NCI-H446 (cell line): Measurements from ENCODE around the gene ST6GAL2.

Source experiments
- DNase-seq, 2 experiments: peaks; one replicate each; lab custom pipeline; 2025; lab: John Stamatoyannopoulos, UW

Gene ST6GAL2

GRCh38 chr2:106863387-106863786, 22.6 kb downstream of the ST6GAL2 start:
- no peak for DNase-seq

- DNase-seq, result no peak
These were observed 26.5 kb downstream of the ST6GAL2 start for GRCh38 chr2:106859498-106859897.

DNA sequence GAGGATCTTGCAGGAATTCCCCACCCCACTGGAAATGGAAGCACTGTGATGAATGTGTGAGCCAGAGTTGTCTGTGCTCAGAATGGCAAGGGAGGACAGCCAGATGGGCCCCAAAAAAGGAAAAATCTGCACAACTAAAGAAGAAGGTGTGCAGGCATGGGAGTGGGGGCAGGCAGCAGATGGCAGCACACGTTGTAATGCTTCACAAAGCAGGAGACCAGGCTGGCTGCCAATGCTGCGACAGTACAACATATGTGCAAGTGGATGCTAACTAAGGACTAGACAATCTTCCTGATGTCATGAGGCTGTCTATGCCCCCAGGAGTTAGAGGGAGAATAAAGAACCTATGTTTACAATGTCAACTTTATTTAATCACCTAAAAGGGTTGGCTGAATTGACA, 27.2 kb downstream of the ST6GAL2 start:
- DNase-seq, result peak in 1 of 2 experiments; percentile 19

DNA sequence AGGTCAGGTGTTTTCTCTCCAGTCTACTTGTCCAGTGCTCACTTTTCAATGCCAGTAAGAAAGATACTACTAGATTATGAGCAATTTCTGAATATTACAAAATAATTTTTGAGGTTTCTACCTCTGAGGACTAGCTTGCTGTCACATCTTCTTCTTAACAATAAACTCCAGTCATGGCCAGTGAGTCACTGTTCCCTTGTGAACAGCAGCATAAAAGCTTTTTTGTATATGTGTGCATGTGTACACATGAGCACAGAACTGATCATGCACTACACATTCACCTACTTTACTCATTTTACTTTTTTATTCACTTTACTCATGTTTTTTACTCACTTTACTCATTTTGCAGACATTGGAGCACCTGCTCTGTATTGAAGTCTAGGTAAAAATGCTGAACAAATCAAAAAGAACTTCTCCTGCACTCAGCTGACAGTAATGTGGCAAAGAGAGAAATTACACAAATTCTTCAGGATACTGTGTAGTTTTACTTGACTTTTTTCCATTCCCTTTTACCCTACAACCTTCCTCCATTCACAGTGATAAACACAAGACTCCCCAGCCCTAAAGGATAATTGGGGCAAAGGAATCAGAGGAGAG, 28.0 kb downstream of the ST6GAL2 start:
- DNase-seq, result no peak

DNA sequence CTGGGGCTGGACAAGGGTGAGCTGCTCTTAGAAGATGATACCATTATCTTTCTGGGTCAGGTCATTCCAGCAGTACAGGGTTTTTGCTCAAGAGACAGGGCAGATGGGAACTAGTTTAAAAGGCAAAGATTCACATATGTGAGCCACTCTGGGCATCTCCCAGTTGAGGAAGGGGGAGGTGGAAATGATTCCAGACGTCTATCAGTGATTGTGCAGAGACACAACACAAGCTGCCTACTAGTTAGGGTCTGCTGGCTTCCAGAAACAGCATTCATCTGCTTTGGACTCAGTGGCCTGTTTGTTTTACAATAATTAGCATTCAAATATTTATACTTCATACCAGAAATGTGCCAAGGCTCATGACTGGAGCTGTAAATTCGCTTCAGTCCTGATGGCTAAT, 32.3 kb downstream of the ST6GAL2 start:
- peak in 1 of 2 experiments; percentile 29 for DNase-seq

- DNase-seq, result no peak
These were observed 34.0 kb downstream of the ST6GAL2 start for GRCh38 chr2:106851881-106852501.

GRCh38 chr2:106851087-106851874, 34.7 kb downstream of the ST6GAL2 start:
- no peak for DNase-seq

GRCh38 chr2:106849253-106849652, 36.7 kb downstream of the ST6GAL2 start:
- no peak for DNase-seq

- no peak for DNase-seq
These were observed 38.6 kb downstream of the ST6GAL2 start for GRCh38 chr2:106847366-106847765.

DNA sequence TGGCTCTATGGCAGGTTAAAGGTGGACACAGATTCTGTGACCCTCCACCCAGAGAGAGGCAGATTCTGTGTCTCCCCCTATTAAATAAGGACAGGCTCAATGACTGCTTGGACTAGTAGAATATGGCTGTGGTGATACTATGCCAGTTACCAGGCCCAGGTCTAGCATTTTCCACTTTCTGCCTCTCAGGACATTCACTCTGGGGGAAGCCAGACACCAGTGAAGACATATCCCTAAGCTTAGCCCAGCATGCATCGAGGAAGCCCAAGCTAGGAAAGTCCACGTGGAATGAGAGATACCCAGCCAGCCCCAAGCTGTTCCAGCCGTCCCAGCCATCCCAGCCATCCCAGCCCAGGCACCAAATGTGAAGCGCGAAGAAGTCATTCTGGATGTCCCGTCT, 40.3 kb downstream of the ST6GAL2 start:
- DNase-seq, result no peak

GRCh38 chr2:106843910-106844250, 42.1 kb downstream of the ST6GAL2 start:
- peak in 1 of 2 experiments; percentile 25 for DNase-seq

- DNase-seq, result no peak
These were observed 42.7 kb downstream of the ST6GAL2 start for GRCh38 chr2:106843001-106843909.

GRCh38 chr2:106841886-106842645, 43.9 kb downstream of the ST6GAL2 start:
- no peak for DNase-seq

DNA sequence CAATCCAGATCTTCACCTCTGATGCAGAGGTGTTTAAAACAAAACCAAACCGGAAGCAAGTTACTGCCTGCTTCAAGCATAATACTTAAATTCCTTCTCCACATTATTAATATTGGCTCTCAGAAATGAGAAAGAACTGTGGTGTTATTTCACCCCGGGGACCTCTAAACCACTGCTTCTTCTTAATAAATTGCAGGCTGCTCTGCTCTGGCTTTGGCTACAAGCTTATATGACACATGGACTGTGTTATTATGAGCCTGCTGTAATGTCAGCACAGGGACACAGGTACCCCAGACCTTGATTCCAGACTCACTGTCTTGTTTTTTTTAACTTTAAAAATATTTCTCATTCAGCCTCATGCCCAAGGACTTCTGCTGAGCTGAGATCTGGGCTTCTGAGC, 45.1 kb downstream of the ST6GAL2 start:
- no peak for DNase-seq

DNA sequence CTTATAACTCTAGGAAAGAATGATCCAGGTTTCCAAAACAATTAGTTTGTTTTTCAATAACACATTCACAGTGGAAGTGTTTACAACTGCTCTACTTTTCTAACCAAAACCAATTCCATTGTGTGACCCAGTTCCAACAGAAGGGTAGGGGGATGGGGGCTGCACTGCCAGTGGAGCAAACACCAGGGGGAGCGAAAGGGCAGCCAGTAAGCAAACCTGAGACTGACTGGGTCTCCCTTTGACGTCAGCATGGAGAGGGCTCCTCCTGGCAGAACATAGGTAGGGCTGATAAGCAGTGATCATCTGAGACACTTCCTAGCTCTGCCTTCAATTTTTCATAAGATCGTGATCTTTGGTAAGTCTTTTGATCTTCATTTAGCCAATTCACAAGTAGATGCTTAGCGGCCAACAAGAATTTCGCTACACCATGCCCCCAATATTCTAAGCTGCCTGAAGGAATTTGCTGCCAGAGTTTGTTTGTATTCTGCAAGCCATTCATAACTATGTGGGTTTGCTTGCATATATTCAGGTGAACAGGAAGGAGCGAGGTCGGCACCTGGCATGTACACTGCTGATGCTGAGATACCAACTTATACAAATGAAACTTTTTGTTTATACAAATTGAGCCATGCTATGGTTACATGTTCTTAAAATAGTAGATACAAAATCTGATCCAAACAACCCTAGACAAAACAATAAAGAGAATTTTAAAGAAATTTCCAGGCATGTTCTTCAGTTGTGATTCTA, 45.9 kb downstream of the ST6GAL2 start:
- no peak for DNase-seq

- no peak for DNase-seq
These were observed 52.7 kb downstream of the ST6GAL2 start for GRCh38 chr2:106833256-106833655.

DNA sequence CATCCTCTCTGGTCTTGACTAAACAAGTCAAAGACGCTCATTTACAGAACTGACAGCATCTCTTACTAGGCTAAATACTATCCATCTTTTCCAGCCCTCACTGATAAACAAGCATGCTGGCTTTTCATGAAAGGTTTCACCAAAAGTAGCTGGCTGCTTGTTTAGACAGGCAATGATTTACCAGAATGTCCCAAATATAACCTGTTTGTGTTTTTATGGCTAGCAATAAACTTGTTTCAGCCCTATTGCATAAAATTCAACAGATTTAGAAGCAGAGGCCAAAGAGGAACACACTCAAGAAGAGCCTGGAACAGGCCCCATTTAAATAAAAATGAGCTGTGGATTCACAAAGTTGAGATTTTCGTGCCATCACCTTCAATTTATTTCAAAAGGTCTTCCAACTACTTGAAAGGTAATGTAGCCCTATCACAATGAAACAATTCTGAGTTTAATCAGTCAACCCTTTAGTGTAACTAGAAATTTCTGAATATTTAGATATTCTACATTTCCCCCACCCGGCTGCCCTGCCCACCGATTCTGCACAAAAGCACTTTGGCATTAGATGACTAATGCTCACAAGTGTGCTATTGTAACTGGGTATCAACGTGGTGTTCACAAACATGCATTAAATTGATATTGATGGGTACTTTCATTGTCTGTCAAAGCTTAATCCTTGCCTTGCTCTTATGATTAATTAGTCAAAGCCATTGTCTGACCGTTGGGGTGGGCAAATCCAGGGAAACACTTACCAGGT, 54.0 kb downstream of the ST6GAL2 start:
- DNase-seq, result no peak

- no peak for DNase-seq
These were observed 54.7 kb downstream of the ST6GAL2 start for GRCh38 chr2:106831241-106831640.

- no peak for DNase-seq
These were observed 55.8 kb downstream of the ST6GAL2 start for GRCh38 chr2:106830191-106830590.

DNA sequence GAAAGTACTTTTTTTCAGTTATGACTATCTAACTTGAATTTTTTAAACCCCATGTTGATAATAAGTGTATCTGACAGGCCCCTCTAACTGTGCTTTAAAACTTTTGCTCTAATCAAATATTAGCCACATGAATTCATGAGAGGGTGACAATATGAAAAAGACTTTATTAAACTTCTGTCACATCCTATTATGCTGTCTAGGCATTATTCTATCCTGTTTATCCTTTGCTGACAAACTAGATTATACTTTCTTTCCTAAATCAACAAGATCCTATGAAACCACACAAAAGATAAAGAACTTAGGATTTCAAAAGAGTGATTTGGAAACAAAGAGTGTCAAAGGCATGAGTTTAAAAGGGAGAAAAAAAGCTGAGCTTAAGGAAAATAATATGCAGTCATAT, 57.8 kb downstream of the ST6GAL2 start:
- DNase-seq, result no peak
